Colon (tissue), 2 donors: ENCODE results near the gene PHC2.
"Not testable (repeated sequence)": the region's sequence is repeated elsewhere in the genome, so short reads cannot be mapped to it uniquely, and the experiment has no call there.

Experiments
- FAIRE-seq: peaks from 2 replicates; lab custom pipeline; 2012; peaks lifted over from hg19 to GRCh38; lab: Jason Lieb, UNC
- donor health status: control.
- donor health status: control.

The PHC2 gene

GRCh38 chr1:33310702-33311101, 120.2 kb downstream of the PHC2 start:
- FAIRE-seq = no peak

GRCh38 chr1:33309351-33309750, 121.5 kb downstream of the PHC2 start:
- not testable (repeated sequence) for FAIRE-seq

- FAIRE-seq = no peak
Observed at GRCh38 chr1:33307494-33307864, 123.4 kb downstream of the PHC2 start.

- no peak for FAIRE-seq
Observed at GRCh38 chr1:33306653-33307493, 124.0 kb downstream of the PHC2 start.

GRCh38 chr1:33305816-33306652, 124.9 kb downstream of the PHC2 start:
- FAIRE-seq = no peak

GRCh38 chr1:33305016-33305415, 125.9 kb downstream of the PHC2 start:
- no peak for FAIRE-seq

- no peak for FAIRE-seq
Observed at GRCh38 chr1:33302325-33302724, 128.6 kb downstream of the PHC2 start.

GRCh38 chr1:33301273-33301984, 129.5 kb downstream of the PHC2 start:
- FAIRE-seq = no peak

GRCh38 chr1:33300673-33301072, 130.2 kb downstream of the PHC2 start:
- no peak for FAIRE-seq

- FAIRE-seq = no peak
Observed at GRCh38 chr1:33299461-33300155, 131.3 kb downstream of the PHC2 start.

- FAIRE-seq = no peak
Observed at GRCh38 chr1:33298623-33299277, 132.1 kb downstream of the PHC2 start.

- FAIRE-seq = no peak
Observed at GRCh38 chr1:33297911-33298622, 132.8 kb downstream of the PHC2 start.

- no peak for FAIRE-seq
Observed at GRCh38 chr1:33296824-33297223, 134.1 kb downstream of the PHC2 start.

GRCh38 chr1:33296082-33296458, 134.8 kb downstream of the PHC2 start:
- no peak for FAIRE-seq

GRCh38 chr1:33295450-33296081, 135.3 kb downstream of the PHC2 start:
- no peak for FAIRE-seq

GRCh38 chr1:33295023-33295422, 135.9 kb downstream of the PHC2 start:
- no peak for FAIRE-seq

- no peak for FAIRE-seq
Observed at GRCh38 chr1:33294071-33295010, 136.6 kb downstream of the PHC2 start.

- no peak for FAIRE-seq
Observed at GRCh38 chr1:33292726-33293340, 138.1 kb downstream of the PHC2 start.

GRCh38 chr1:33290615-33291014, 140.3 kb downstream of the PHC2 start:
- not testable (repeated sequence) for FAIRE-seq
